KMS-11 (cell line): Measurements from ENCODE around the gene RMP24.

Source experiments
- H2AFZ ChIP-seq: fragments of 200-600 bp; sonication (generic); 2 replicates; pipeline ENCODE4 v1.6.1; 2016; ENCODE audit warnings: antibody characterized with exemption, mixed run types, low read depth
- H3K27ac ChIP-seq: fragments of 200-600 bp; sonication (generic); 2 replicates; pipeline ENCODE4 v1.6.1; 2016; ENCODE audit warnings: mild to moderate bottlenecking, mixed run types
- H3K27me3 ChIP-seq: fragments of 200-600 bp; sonication (generic); 2 replicates; pipeline ENCODE4 v1.6.1; 2017; ENCODE audit warnings: mild to moderate bottlenecking, low read depth, mixed run types, moderate library complexity; ENCODE audit not compliant: insufficient read depth
- H3K36me3 ChIP-seq: fragments of 200-600 bp; sonication (generic); 2 replicates; pipeline ENCODE4 v1.6.1; 2017; ENCODE audit warnings: mild to moderate bottlenecking, mixed run types; ENCODE audit not compliant: insufficient read depth
- H3K4me1 ChIP-seq: fragments of 200-600 bp; sonication (generic); 2 replicates; pipeline ENCODE4 v1.6.1; 2016; ENCODE audit warnings: mild to moderate bottlenecking, low read depth, mixed run types; ENCODE audit not compliant: poor library complexity, severe bottlenecking
- H3K4me2 ChIP-seq: fragments of 200-600 bp; sonication (generic); 2 replicates; pipeline ENCODE4 v1.7.0; 2016; ENCODE audit warnings: mild to moderate bottlenecking, mixed run types
- H3K4me3 ChIP-seq: fragments of 200-600 bp; sonication (generic); IDR thresholded peaks from 2 replicates; pipeline ENCODE4 v1.6.1; 2017; ENCODE audit warnings: low read depth, low read length, mixed read lengths; ENCODE audit not compliant: insufficient read depth
- H3K79me2 ChIP-seq: fragments of 200-600 bp; sonication (generic); 2 replicates; pipeline ENCODE4 v1.6.1; 2016; ENCODE audit warnings: low read depth, mixed run types; ENCODE audit not compliant: insufficient read depth
- H3K9ac ChIP-seq: fragments of 200-600 bp; sonication (generic); 2 replicates; pipeline ENCODE4 v1.6.1; 2016; ENCODE audit warnings: mild to moderate bottlenecking, mixed run types
- H4K20me1 ChIP-seq: fragments of 200-600 bp; sonication (generic); 2 replicates; pipeline ENCODE4 v1.6.1; 2016; ENCODE audit warnings: mild to moderate bottlenecking, mixed run types; ENCODE audit not compliant: insufficient read depth
- TF ChIP-seq, protein P1 (sequence below): fragments of 200-600 bp; sonication (generic); conservative IDR thresholded peaks from 2 replicates; pipeline ENCODE4 v1.6.1; 2017; ENCODE audit warnings: low read depth, mild to moderate bottlenecking, antibody characterized with exemption, low read length, moderate library complexity, mixed read lengths

The RMP24 gene

GRCh38 chr18:35938158-35938557 is 34.3 kb upstream of the RMP24 start:
- Histone ChIP-seq H2AFZ (no peak overlapping the region), H3K4me1 (no peaks in the 10 kb centered on the region), H3K27ac (no peak overlapping the region), H3K27me3 (no peaks in the 10 kb centered on the region), H3K79me2 (no peaks in the 10 kb centered on the region), H3K36me3 (no peaks in the 10 kb centered on the region), H3K9ac (no peak overlapping the region), H3K4me3 (no peak overlapping the region), H4K20me1 (no peaks in the 10 kb centered on the region), H3K4me2 (no peak overlapping the region)
- TF ChIP-seq, protein P1, sequence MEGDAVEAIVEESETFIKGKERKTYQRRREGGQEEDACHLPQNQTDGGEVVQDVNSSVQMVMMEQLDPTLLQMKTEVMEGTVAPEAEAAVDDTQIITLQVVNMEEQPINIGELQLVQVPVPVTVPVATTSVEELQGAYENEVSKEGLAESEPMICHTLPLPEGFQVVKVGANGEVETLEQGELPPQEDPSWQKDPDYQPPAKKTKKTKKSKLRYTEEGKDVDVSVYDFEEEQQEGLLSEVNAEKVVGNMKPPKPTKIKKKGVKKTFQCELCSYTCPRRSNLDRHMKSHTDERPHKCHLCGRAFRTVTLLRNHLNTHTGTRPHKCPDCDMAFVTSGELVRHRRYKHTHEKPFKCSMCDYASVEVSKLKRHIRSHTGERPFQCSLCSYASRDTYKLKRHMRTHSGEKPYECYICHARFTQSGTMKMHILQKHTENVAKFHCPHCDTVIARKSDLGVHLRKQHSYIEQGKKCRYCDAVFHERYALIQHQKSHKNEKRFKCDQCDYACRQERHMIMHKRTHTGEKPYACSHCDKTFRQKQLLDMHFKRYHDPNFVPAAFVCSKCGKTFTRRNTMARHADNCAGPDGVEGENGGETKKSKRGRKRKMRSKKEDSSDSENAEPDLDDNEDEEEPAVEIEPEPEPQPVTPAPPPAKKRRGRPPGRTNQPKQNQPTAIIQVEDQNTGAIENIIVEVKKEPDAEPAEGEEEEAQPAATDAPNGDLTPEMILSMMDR = no peak

DNA sequence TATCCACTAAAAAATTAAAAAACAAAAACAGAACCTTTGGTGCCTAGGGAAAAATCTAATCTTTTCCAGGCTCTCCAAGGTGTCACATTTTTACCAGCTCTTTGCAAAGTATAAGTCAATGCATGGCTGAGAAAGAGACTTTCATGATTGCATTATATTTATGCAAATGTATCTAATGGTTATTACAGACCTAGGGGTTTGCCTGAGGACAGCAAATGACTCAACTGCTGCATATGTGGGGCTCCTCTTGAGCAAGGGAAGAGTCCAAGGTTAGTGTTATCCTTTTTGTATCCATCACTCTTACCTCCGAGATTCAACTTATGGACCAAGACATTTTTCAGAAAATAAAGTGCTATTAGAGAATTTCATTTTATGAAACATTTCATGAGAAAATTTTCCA is 33.9 kb upstream of the RMP24 start:
- no peaks in the 10 kb centered on the region for H3K27me3 ChIP-seq
- H4K20me1 ChIP-seq = no peaks in the 10 kb centered on the region
- no peak overlapping the region for H3K4me2 ChIP-seq
- H3K4me1 ChIP-seq = no peaks in the 10 kb centered on the region
- H3K27ac ChIP-seq = no peak overlapping the region
- H3K9ac ChIP-seq = no peak overlapping the region
- TF ChIP-seq, protein P1 = no peak
- H3K36me3 ChIP-seq = no peaks in the 10 kb centered on the region
- no peaks in the 10 kb centered on the region for H3K79me2 ChIP-seq
- no peak overlapping the region for H2AFZ ChIP-seq
- H3K4me3 ChIP-seq = no peak overlapping the region

- Histone ChIP-seq H4K20me1 (no peaks in the 10 kb centered on the region), H2AFZ (no peak overlapping the region), H3K4me2 (no peak overlapping the region), H3K27me3 (no peaks in the 10 kb centered on the region), H3K36me3 (no peaks in the 10 kb centered on the region), H3K9ac (no peak overlapping the region), H3K79me2 (no peaks in the 10 kb centered on the region), H3K4me1 (no peaks in the 10 kb centered on the region), H3K4me3 (no peak overlapping the region), H3K27ac (no peak overlapping the region)
- TF ChIP-seq, protein P1 = no peak
Measured at GRCh38 chr18:35939138-35939537, 33.3 kb upstream of the RMP24 start.

GRCh38 chr18:35941299-35941698 is 31.2 kb upstream of the RMP24 start:
- H3K27ac ChIP-seq = no peak overlapping the region
- no peak overlapping the region for H3K4me2 ChIP-seq
- no peaks in the 10 kb centered on the region for H3K27me3 ChIP-seq
- no peak overlapping the region for H3K9ac ChIP-seq
- no peaks in the 10 kb centered on the region for H3K4me1 ChIP-seq
- TF ChIP-seq, protein P1 = no peak
- no peak overlapping the region for H3K4me3 ChIP-seq
- no peak overlapping the region for H2AFZ ChIP-seq
- no peaks in the 10 kb centered on the region for H4K20me1 ChIP-seq
- no peaks in the 10 kb centered on the region for H3K79me2 ChIP-seq
- no peaks in the 10 kb centered on the region for H3K36me3 ChIP-seq

DNA sequence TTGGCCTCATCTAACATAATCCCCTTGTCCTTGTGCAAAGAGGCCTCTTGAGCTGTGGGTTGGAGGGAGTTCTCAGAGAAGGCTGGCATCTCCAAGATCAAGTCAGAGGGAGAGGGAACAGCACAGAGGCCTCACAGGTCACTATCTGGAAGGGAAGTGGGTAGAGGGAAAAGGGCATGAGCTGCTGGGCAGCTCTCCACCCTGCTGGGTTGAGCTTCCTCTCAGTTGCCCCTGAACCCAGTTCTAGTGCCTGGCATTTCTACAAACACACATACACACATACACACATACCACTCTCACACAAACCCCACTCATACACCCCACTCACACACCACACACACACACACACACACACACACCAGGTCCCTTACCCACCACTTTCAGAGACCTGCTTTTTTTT is 30.3 kb upstream of the RMP24 start:
- TF ChIP-seq, protein P1 = no peak
- no peaks in the 10 kb centered on the region for H4K20me1 ChIP-seq

More for the DNA sequence above, 30.3 kb upstream of the RMP24 start:
- Histone ChIP-seq H3K4me3 (no peak overlapping the region), H2AFZ (no peak overlapping the region), H3K9ac (no peak overlapping the region), H3K4me2 (no peak overlapping the region), H3K27me3 (no peaks in the 10 kb centered on the region), H3K36me3 (no peaks in the 10 kb centered on the region), H3K79me2 (no peaks in the 10 kb centered on the region), H3K4me1 (no peaks in the 10 kb centered on the region), H3K27ac (no peak overlapping the region)
